HS-27A (cell line): ENCODE measurements around the gene HYAL2.

Experiments used
- DNase-seq: peaks from one replicate; pipeline ENCODE4 v3.0.0-alpha.2; 2012; ENCODE audit warnings: low read depth, missing footprints

HYAL2 gene

DNA sequence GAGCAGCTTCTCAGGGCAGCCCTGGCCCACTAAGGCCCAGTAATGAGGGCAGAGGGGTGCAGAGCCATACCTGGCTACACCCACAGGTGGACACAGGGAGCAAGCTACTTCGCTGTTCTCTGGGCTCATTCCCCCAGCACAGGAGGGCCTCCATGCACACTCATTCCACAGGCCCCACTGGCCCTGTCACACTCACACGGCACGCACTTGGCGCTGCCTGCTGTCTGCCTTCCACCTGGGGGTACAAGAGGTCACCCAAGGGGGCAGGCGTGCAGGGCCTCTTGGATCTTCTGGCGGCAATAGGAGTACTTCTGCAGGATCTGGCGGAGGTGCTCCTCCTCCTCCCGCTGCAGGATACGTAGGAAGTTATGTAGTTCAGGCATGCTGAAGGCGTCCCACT lies 7.8 kb upstream of the HYAL2 start:
- no peak for DNase-seq

DNA sequence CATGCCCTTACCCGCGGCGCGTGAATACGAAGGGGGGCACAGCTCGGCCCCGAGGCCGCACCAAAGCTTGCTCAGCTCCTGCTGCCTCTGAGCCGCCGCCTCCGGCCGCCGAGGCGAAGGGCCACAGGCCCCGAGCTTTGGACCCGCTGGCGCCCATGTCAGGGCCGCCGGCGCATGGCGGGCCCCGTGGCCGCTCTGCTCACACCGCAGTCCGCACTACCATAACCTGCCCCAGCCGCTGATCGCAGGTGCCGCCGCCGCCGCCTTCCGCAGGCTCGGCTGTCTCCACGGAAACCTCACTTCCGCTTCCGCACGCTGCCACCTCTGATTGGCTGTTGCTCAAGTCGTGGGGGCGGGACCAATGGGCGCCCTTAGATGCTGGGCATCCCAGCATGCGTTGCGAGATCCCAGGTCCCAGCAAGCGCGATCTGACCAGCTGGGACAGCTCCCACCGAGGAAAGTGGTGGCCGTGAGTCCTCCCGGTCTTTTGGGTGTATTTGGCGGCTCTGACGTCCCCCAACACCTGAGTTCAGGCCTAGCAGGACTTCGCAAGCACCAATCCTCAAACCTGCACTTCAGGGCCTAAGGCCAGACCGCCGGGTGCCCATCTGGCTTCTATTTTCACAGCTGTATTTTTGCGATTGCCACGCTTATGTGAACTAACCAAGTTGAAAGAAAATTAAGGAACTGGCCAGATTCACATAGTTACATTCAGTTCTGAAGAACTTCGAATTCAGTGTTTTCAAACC lies 5.6 kb upstream of the HYAL2 start, which contains the start of gene TUSC2:
Gene TUSC2 (minus strand): TSS at position 281 of the 749 bp plus-strand sequence. CDS start 124 bp downstream, at position 157.
- DNase-seq = peak; percentile 94

DNA sequence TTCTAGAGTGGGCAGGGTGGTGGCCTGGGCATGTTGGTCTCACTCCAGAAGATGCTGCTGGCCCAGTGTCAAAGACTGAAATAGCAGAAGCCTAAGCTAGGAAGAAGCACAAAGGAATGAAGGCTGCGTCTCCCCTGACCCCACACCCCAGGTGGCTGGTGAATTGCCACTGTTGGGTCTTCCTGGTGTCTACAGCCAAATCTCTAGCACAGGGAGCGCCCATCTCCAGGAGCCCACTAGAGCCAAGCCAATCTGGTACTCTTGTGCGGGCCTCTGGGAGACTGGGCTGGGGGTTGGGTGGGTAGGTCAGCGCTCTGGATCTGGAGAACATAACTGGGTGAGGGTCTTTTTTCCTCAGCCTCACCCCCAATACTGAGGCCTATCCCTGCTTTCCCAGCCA lies 4.6 kb upstream of the HYAL2 start:
- no peak for DNase-seq

DNA sequence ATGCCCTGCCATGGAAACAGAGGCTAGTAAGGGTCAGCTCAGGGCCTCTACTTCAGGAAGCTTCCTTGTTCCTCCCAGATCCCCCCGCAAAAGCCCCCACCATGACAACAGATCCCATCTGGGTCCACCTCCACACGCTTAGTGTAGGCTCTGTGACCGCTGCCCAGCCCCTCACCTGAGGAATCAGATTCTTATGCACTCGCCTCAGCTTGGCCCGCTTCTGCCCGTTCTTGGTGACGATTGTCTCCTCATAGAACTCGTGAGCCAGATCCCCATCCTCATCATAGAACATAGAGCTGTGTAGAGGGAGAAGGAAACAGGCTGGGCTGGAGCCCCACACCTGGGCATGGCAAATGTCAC lies 3.6 kb upstream of the HYAL2 start:
- no peak for DNase-seq

DNA sequence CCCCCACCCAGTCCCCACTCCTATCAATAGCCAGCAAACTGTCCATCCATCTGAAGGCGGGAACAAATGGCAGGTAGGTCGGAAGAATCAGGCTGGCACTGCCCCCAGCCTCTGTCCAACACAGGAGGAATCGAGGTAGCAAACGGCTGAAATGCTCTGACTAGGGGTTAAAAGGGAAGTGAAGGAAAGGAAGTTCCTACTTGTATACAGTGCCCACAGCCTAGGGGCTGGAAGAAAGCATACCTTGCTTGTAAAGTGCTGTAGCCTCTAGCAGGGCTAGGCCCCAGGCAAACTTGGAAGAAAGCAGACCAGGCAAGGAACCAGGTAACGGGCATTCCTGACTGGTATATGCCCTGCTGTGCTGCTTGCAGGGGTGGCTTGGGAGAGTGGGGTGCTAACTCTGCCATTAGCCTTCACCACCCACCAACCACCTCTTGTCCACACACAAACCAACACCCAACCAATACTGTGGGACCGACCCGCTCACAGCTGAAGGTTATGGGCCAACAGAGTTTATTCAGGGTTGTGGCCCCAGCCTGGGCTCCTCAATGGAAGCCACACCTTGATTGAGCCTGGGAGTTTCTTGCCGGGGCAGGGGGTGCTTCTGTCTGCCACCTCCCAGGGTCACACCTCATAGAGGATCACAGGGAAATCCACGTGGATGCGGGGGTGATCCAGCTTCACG lies 3.1 kb upstream of the HYAL2 start:
- DNase-seq = no peak

DNA sequence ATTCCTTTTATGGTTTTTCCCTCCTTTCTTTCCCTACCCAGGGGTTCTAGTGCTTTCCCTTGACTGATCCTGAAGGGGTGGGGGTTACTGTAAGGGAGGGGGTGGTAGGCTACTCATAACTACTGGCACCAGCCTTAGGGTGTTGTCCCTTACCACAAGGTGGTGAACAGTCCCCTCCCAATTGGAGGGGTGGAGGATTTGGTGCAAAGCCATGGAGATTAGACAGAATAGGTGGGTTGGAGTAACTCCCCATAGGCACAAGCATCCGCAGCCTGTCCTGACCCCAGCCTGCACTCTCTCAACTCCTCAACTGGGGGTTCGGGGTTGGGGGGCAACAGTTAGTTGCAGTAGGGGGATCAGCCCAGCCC lies 2.6 kb upstream of the HYAL2 start:
- DNase-seq = no peak

DNA sequence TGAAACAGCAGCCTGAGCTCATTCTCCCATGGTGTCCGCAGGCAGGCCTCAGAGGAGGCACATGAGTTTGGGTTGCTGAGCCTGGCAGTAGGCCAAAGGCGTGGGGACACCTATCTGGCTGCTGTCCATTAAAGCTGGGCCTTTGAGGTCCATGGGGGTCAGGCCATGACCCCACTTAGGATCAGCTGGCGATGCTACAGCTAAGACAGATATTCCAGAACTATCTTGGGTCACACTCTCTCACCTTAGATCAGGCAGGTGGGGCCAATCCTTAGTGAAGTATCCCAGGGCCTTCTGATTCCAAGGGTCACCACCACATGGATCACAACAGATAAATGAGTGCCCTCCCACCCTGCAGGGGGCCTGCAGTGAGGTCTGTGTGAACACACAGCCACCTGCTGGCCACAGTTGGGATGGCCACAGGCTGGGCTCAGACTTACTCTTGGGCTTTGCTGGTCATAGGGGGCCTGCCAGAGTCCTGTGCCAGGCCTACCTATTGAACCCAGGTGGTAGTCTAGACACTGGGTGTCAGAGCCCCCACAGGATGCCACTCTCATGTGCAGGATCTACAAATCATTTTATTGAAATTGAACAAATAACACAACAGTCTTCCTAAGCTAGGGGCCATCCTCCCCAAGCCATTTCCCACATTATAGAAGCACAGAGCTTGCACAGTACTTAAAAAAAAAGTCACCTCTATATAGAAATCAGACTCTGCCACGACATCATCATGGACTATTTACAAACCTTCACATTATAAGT lies 2.0 kb upstream of the HYAL2 start:
- DNase-seq = peak; percentile 51

DNA sequence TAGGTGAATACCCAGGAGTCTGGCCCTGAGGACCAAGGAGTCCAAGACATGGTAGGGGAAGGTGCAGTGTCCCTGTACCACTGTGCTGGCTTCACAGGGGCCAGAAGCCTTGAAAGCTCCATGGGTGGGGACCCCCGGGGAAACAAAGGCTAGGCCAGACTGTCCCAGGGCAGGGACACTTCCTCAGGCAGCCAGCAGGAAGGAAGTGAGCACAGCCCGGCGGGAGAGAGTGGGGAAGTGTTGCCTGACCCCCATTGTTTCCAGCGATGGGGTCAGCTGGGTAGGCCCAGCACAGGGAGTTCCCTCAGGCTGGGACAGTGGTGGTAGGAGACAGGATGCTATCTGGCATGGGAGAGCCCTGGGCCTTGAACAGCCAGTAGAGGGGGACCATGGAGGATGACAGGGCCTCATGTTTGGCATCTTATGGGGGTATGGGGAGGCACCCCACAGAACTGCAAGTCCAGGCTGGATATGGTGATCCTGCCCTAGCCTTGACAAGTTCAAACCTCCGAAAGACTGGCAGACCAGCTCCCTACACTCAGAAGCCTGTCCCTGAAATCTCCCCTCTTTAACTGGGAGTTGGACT lies 1.2 kb upstream of the HYAL2 start:
- no peak for DNase-seq

DNA sequence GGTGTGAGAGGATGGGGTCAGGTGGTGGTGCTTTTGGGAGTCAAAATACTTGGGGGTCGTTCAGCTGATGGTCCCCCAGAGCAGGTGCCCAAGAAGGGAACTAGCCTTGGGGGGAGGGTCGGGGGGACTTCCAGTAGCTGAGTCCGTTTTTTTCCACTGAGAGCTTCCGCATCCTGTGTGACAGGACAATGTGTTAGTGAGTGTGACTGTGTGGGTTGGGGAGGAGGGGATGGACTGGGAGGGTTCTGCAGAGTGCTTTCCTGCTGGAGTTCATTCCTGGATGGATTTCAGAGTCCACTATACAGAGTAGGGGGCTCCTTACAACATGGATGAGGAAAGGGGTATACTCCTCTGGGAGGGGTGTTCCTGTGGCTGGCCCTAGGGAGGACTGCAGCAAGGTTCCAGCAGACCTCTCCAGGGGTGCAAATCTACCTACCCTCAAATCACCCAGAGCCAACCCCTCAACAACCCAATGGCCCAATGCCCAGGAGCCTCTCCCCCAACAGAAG lies 601 bp upstream of the HYAL2 start:
- DNase-seq = no peak

DNA sequence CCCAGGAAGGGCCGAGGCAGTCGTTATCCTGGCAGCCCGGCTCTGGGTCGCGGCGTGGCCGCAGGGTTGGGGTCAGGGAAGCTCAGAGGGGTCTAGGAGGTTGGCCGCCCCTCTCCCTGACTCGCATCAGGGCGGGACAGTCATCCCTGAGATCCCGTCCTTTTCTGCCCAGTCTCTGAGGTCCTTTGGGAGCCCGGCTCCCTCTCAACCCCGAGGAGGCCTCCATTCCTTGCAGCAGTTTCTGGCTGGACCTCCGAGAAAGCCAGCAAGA lies 495 bp downstream of the HYAL2 start:
- no peak for DNase-seq

DNA sequence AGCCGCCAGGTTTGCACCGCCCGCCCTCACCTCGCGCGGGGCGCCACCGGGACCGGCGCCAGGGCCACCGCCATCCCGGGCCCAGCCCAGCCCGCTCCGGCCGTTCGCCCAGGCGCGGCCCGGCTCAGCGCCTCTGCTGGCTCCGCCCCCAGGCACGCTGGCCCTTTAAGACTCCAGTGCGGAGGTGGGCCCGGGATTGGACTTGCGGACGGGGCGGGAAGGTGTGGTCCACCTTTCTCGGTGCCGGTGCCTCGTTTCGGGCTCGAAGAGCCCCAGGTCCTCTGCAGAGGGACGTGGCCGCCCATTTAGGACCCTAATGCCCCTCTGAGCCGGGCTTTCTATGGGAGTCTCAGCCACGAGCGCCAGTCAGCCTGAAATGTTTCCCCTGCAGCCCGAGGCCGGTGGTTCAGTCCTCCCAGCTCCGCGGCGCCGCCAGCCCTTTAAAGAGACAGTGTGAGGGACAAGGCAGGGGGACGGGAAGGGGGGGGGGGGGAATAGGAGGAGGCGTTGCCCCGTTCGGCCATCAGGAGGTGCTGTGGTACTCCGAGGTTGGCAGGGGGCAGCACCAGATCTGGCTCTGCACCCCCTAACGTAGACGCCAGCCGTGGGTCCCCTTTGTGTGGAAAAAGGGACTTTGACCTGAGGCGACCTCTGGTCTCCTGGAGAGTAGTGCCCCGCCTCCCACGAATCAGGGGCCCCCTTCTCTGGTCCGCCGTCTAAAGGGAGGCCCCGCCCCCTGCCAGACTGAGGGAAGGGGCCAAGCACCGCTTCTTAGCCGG lies 1.0 kb downstream of the HYAL2 start:
- DNase-seq = no peak

DNA sequence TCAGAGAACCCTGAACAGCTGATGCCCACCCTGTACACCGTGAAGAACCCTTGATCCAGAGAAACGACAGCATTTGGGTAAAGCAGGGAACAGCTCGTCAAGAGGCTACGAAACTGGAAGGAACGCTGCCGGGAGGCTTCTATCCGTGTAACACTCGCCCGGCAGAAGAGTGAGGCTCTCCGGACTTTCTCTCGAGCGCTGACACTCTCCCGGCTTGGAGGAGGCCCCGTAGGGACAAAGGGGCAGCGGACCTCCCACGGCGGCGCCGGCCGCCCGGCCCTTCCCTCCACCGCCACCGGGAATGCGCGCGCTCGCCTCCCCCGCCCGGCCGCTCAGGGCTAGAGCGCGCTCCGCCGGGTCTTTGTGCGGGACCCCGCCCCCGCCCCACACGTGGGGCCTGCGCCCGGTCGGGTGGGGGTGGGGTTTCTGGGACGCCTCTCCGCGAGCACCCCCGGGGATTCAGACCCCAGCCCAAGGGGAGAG lies 1.7 kb downstream of the HYAL2 start:
- DNase-seq = no peak

DNA sequence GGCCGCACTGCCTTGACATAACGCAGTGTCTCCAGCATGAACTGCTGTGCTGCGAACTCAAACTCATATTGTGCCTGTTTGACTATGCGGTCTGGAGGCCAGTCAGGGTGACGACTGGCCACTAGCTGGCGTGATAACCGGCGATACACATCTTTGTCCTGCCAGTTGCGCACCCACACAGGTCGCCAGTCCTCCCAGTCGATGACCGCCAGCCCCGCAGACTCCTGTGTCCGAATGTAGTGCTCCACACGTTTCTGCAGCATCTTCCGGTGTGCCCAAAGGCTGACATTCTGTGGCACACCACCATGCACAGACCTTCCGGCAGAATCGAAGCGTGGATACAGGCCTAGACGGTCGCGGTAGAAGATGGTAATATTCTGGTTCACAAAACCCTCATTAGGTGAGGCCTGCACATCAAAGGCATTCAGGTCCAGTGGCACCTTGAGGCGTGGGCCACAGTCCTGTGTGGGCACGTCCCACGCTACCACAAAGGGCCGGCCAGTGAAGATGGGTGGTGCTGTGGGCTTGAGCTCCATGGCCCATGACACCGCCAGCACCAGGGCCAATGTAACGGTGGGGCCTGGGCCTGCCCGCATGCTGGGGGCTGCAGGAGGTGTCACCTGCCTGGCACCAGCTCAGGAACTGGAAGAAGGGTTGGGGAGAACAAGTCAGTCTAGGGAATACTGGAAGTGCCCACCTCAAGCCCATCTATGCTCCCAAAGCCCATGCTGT lies 2.5 kb downstream of the HYAL2 start:
- no peak for DNase-seq

DNA sequence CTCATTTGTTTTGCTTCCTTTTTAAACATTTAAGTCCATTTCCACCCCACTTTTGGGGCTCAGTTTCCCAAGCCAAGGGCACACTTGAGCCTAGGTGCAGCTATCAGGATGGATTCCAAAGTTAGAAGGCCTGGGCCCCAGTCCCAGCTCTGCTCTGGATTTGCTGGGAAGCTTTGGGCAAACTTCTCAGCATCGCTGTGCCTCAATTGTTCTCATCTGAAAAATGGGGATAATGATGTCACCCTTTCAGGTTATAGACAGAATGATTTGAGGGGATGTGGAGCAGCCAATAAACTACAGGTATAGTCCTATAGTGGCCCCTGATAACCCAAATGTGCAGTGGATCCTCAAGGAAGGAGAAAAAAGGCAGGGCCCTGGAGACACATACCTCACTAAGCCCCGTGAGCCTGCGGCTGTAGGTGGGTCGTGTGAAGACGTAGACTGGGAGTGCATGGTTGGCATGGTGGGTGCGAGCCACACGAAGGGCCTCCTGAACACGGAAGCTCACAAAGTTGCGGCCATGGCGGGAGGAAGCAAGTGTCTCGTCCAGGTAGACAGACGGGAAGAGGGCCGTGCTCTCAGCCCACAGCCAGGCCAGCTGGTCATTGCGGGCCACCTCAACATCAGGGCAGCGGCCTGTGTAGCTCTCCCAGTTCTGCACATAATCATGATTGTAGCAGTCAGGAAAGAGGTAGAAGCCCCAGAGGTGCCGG lies 3.2 kb downstream of the HYAL2 start:
- DNase-seq = no peak

DNA sequence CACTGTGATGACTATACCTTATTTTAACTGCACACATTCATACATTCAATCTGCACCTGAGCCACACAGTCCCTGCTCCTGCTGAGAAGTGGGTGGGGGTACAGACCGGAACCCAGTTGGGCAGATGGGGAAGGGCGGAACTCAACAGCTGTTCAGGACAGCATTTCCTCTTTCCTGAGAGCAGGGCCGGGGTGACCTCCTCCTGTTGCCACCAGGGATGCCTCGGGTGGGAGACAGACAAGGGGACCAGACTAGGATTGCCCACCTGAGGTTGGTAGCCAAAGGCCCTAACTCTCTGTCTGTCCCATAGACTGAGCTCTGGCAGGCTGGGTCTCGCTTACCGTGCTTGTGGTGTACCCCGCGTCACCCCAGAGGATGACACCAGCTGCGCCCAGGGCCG lies 3.9 kb downstream of the HYAL2 start:
- DNase-seq = no peak

DNA sequence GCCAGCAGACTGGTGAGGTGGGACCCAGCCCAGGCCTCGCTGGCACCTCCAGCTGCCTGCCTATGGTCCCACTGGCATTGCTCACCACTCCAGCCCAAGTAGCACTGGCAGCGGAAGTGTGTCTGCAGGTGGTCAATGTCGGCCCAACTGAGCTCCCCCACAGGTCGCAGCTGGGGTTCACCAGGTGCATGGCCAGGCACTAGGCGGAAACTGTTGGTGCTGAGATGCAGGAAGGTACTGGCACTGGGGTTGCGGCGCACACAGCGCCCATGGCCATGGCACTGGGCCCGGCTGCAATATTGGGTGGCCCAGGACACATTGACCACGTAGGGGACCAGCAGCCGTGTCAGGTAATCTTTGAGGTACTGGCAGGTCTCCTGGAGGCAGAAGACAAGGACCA lies 4.4 kb downstream of the HYAL2 start:
- DNase-seq = no peak

DNA sequence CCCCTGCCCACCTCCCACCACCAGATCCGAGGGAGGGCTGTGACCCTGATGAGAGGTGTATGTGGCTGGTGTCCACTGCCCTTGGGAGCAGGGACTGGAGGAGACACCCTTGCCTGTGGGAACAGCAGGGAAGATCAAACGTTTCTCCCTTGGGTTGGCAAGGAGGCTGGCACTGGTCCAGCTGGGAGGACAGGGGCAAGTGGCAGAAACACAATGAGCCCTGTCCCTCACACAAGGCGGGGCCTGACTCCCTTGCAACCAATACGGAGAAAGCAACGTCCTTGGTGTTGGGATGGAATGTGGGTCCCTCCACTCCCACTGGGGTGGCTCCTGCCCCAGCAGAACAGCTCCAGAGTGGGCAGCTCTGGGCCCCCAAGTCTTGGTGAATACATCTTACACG lies 5.2 kb downstream of the HYAL2 start:
- DNase-seq = no peak

DNA sequence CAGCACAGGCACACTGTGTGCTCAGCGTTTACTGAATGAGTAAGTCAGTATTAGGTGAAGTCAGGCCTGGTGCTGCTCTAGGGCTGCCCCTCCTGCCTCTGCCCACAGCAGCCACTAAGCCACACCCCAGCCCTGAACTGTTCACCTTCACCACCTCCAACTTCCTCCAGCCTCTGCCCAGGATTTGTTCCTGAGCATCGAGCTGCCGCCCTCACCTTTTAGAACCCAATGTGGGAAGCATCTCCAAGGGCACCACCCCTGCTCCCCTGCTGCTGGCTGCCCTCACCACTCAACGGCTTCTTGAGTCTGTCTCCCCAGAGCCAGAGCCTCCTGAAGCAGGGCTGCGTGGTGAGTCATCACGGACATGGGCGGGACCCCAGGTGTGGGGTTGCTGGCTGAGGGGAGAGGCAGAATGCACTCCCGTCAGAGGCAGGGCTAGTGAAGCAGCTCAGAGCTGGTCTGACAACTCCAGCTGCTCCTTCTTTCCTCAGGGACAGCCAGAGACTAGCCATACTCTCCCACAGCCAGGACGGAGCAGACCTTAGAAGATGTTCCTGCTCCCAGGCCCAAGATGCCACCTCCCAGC lies 5.8 kb downstream of the HYAL2 start:
- no peak for DNase-seq

DNA sequence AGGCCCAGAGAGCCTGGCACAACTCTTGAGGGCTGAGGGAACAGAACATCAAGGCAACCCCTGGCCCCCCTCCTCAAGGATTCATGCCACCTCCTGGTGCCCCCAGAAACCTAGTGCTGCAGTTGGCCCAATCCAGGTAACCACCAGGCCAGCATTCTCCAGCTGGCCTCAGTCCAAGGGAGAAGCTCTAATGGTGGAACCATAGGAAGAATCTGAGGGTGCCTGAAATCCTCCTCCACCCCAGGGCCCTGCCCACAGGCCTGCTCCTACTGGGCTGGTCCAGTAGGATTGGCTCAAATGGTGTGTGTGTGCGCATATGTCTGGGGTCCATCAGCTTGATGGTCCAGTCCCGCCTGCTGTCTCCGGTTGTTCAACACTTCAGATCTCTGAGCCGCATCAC lies 7.7 kb downstream of the HYAL2 start:
- DNase-seq = no peak

DNA sequence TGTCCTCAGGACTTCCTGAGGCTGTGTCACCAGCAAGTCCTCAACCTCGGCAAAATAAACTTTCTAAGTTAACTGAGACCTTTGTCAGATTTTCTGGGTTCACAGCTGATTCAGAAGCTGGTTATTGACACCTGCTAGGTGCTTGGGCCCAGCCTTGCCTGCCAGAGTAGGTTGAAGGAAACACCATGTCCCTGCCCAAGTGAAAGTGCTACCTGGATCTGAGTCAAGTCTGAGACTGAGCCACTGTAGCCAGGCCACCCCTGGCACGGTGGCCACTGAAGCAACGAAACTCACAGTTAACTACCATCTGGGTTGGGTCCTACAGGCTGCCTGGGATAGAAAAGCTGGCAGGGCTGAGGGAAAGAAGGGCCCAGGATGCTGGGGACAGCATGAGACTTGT lies 8.2 kb downstream of the HYAL2 start:
- no peak for DNase-seq
